Sigmoid colon (tissue), 7 donors: ENCODE data around the gene MMADHC. TPM values are rescaled to one million over a fixed set of nuclear protein-coding genes. Genes with fewer than 3 reads are reported as not detected.

Experiments used
- DNase-seq: peaks from one replicate; pipeline ENCODE4 v3.0.0-alpha.2; 2019
- H3K27ac ChIP-seq, 4 donors: fragments of 200-600 bp; sonication (generic); one replicate each; pipeline ENCODE4 v1.5.1; 2016 to 2019; ENCODE audit warnings: mild to moderate bottlenecking in 1 of 4
- H3K27me3 ChIP-seq, 3 donors: fragments of 200-600 bp; sonication (generic); one replicate each; pipeline ENCODE4 v1.5.1; 2019; ENCODE audit warnings: mild to moderate bottlenecking in 1 of 3
- H3K36me3 ChIP-seq, 4 donors: fragments of 200-600 bp; sonication (generic); one replicate each; pipeline ENCODE4 v1.5.1; 2016 to 2019
- H3K4me1 ChIP-seq, 4 donors: fragments of 200-600 bp; sonication (generic); one replicate each; pipeline ENCODE4 v1.5.1; 2017 to 2019
- H3K4me3 ChIP-seq, 4 donors: fragments of 200-600 bp; sonication (generic); one replicate each; pipeline ENCODE4 v1.5.1; 2017 to 2019; ENCODE audit warnings: mild to moderate bottlenecking in 2 of 4, moderate library complexity in 1 of 4
- H3K9me3 ChIP-seq, 4 donors: fragments of 200-600 bp in 3 of 4; sonication (generic) in 3 of 4; one replicate each; pipeline versions ENCODE4 v1.5.1 to v1.6.1; 2013 to 2019
- EP300 ChIP-seq, 4 donors: sonication (generic); formaldehyde crosslinking; IDR thresholded peaks; one replicate each; pipeline ENCODE4 v1.6.1; 2017; ENCODE audit warnings: antibody characterized with exemption in 4 of 4
- POLR2A ChIP-seq, 2 donors: fragments of 450-650 bp; IDR thresholded peaks; one replicate each; pipeline ENCODE4 v1.6.1; 2016; ENCODE audit warnings: antibody characterized with exemption in 2 of 2, mild to moderate bottlenecking in 2 of 2, moderate library complexity in 2 of 2
- POLR2AphosphoS5 ChIP-seq, 4 donors: sonication (generic); formaldehyde crosslinking; IDR thresholded peaks; one replicate each; pipeline ENCODE4 v1.6.1; 2017; ENCODE audit warnings: antibody characterized with exemption in 4 of 4
- WGBS, 2 donors: extraction: QIAGEN DNeasy Blood & Tissue Kit; methylation state at CpG; one replicate each; pipeline ENCODE4 v1.1.7; 2013; 5-methylcytosine and 5-hydroxymethylcytosine counted together
- intact Hi-C: fragments of 100-400 bp; cut with DNase I; formaldehyde crosslinking; loops from one replicate; pipeline ENCODE4 v1.15.1; 2023
- polyA plus RNA-seq, 3 donors: library from polyadenylated mRNA; stranded (reverse); fragments of 200-250 nt; gene quantifications; one replicate each; pipeline ENCODE4 v1.2.3, GENCODE V29; 2013
- total RNA-seq, 4 donors: library from RNA; depleted of rRNA; stranded (reverse); fragments of >200 nt; gene quantifications; one replicate each; pipeline ENCODE4 v1.1.0, GENCODE V29; 2016
- TF ChIP-seq, protein P1 (sequence below), 4 experiments: fragments of 450-650 bp in 3 of 4; fragments of 200-600 bp in 1 of 4; IDR thresholded peaks; one replicate each; pipeline ENCODE4 v1.5.1; 2016 to 2019; ENCODE audit warnings: antibody characterized with exemption in 4 of 4, mild to moderate bottlenecking in 3 of 4, moderate library complexity in 2 of 4
- donor health status: healthy with polysubstance abuse.
- donor health status: Bipolar disorder and iron deficiency.
- donor health status: healthy.

The MMADHC gene
- total RNA-seq = 100 to 1,000 TPM in 3 of 4 donors, 10 to 100 TPM in 1; 77.8 to 172 (median 138) TPM
- polyA plus RNA-seq = 100 to 1,000 TPM in 2 of 3 donors, 10 to 100 TPM in 1; 71.6 to 175 (median 127) TPM

DNA sequence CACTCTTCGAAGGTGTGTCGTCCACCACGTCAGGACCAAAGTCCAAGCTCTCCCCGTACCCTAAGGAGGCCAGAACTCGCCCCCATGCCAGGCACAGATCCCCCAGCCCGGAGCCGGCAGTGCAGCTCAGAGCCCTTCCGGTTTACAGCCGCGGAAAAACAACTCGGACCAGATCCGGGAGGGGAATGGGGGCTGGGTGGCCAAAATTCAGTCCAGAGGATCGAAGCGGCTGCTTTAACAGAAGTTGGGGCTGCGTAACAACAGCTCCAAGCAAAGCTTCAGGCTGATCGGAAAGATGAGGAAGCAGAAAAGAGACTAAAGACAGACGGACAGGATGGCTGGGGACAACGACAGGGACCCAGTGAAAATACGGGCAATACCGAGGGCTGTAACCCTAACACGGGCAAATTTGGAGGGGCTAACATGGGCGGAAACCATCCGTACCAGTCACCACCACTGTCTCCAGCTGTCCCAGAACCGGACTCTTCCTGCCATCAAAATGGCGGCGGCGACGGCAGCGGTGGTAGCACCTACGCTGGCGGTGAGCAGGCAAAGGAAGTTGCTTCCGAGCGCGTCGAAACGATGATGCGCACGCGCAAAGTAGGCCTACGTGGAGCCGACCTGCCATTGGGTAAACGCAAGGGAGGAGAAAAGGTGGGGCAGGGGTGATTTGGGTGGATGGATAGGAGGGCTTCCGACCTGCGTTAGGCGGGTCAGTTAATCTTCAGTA, at the start of gene MMADHC:
Gene MMADHC, minus strand, starts transcription at position 556 of the 730 bp plus-strand sequence. CDS start 678 bp downstream, outside the sequence.
- TF ChIP-seq, protein P1, sequence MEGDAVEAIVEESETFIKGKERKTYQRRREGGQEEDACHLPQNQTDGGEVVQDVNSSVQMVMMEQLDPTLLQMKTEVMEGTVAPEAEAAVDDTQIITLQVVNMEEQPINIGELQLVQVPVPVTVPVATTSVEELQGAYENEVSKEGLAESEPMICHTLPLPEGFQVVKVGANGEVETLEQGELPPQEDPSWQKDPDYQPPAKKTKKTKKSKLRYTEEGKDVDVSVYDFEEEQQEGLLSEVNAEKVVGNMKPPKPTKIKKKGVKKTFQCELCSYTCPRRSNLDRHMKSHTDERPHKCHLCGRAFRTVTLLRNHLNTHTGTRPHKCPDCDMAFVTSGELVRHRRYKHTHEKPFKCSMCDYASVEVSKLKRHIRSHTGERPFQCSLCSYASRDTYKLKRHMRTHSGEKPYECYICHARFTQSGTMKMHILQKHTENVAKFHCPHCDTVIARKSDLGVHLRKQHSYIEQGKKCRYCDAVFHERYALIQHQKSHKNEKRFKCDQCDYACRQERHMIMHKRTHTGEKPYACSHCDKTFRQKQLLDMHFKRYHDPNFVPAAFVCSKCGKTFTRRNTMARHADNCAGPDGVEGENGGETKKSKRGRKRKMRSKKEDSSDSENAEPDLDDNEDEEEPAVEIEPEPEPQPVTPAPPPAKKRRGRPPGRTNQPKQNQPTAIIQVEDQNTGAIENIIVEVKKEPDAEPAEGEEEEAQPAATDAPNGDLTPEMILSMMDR (IDR thresholded peaks at IDR 0.05) = no peak
- TF ChIP-seq EP300 (IDR thresholded peaks at IDR 0.05) (no peak), POLR2AphosphoS5 (IDR thresholded peaks at IDR 0.05) (peak; percentile 90 to 97 (median 92)), POLR2A (IDR thresholded peaks at IDR 0.05) (peak; percentile 68 to 76)
- Histone ChIP-seq H3K9me3 (no peaks in the 10 kb centered on the region), H3K27ac (peak within 1 kb of the TSS; percentile 87 to 95 (median 94)), H3K27me3 (no peaks in the 10 kb centered on the region), H3K4me3 (peak within 1 kb of the TSS; percentile 74 to 82 (median 75)), H3K36me3 (peaks cover 0 to 14% (median 0%) of the 10 kb centered on the region in 4 donors), H3K4me1 (peaks cover 0 to 38% (median 27%) of the 10 kb centered on the region in 4 donors)
- intact Hi-C loops = loop anchor here (5.0 to 10.0 kb wide), 2 partner anchors 580 to 943 kb away; partner anchors contain the start of gene EPC2
- 0% methylated on average over 45 of the region's 45 CpGs for WGBS, 2 donors
- DNase-seq = peak; percentile 97

DNA sequence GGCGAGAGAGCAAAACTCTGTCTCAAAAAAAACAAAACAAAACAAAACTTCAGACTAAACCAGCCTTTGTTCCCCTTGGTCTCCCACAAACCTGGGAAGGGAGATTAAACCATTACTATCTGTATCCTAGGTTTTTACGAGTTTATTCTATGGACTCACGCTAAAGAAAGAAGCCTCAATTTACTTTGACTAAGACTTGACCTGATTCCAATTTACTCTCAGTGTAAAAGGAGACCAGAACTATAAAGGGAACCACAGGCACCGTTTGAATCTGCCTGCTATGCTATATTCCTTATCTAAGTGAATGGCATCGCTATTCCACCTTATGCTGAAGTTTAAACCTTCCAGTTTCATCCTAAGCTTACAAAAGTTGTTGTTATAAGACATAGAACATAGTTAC, 46.5 kb upstream of the MMADHC start:
- no peak for TF ChIP-seq EP300 (IDR thresholded peaks at IDR 0.05)
- TF ChIP-seq, protein P1 (IDR thresholded peaks at IDR 0.05) = no peak
- no peak for DNase-seq
- Histone ChIP-seq H3K27me3 (no peaks in the 10 kb centered on the region), H3K9me3 (no peaks in the 10 kb centered on the region), H3K4me3 (no peak overlapping the region), H3K36me3 (no peaks in the 10 kb centered on the region), H3K4me1 (no peaks in the 10 kb centered on the region), H3K27ac (no peak overlapping the region)
- 55 to 76% methylated on average over 5 of the region's 5 CpGs for WGBS, 2 donors
- intact Hi-C loops = no loop called here

DNA sequence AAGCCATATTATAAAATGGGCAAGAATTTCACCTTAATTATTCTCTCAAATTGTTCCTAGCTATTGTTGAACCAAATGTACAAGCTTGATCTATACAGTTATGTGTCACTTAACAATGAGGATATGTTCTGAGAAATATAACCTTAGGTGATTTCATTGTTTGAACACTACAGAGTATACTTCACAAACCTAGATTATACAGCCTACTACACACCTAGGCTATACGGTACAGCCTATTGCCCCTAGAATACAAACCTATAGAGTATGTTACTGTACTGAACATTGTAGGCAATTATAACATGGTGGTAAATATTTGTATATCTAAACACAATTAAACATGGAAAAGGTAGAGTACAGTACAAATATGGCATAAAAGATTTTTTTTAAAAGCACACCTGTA, 42.9 kb upstream of the MMADHC start:
- Histone ChIP-seq H3K36me3 (no peaks in the 10 kb centered on the region), H3K27ac (no peak overlapping the region), H3K9me3 (no peaks in the 10 kb centered on the region), H3K27me3 (no peaks in the 10 kb centered on the region), H3K4me1 (no peaks in the 10 kb centered on the region), H3K4me3 (no peak overlapping the region)
- no peak for DNase-seq
- intact Hi-C loops = no loop called here
- no peak for TF ChIP-seq POLR2A (IDR thresholded peaks at IDR 0.05)
- TF ChIP-seq, protein P1 (IDR thresholded peaks at IDR 0.05) = no peak
- no peak for TF ChIP-seq POLR2AphosphoS5 (IDR thresholded peaks at IDR 0.05)
- TF ChIP-seq EP300 (IDR thresholded peaks at IDR 0.05) = no peak
- 39 to 73% methylated on average over 1 of the region's 1 CpG for WGBS, 2 donors

DNA sequence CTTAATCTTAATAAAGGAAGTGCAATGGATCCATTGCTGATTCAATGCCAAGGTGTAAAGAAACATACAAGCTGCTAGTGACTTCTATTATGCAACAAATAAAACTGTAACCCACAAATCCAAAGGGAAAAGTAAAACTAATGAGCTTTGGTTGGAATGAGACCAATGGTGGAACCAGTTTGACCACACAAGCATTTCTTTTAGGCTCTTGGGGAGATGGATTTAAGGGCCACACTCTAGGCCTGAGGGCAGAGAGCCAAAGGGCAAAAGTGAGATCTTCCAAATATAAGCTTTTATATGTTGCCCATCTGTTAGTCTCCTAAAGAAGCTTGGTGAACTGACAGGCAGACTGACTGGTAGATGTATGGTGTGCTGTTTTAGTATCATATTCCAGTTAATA, 41.5 kb upstream of the MMADHC start:
- intact Hi-C loops = no loop called here
- no peak for DNase-seq
- no peaks in the 10 kb centered on the region for H3K36me3 ChIP-seq

More for the DNA sequence above, 41.5 kb upstream of the MMADHC start:
- H3K9me3 ChIP-seq = no peaks in the 10 kb centered on the region
- no peaks in the 10 kb centered on the region for H3K4me1 ChIP-seq
- no peak overlapping the region for H3K4me3 ChIP-seq
- no peaks in the 10 kb centered on the region for H3K27me3 ChIP-seq
- no peak for TF ChIP-seq POLR2AphosphoS5 (IDR thresholded peaks at IDR 0.05)
- no peak for TF ChIP-seq EP300 (IDR thresholded peaks at IDR 0.05)
- TF ChIP-seq, protein P1 (IDR thresholded peaks at IDR 0.05) = no peak
- no peak for TF ChIP-seq POLR2A (IDR thresholded peaks at IDR 0.05)
- H3K27ac ChIP-seq = no peak overlapping the region
